K562 (cell line): ENCODE results near the gene MEIS2. TPM values are rescaled to one million over a fixed set of nuclear protein-coding genes. Genes with fewer than 3 reads are reported as not detected.

Source experiments
- ATAC-seq: fragments of 200-7000 bp; cut with Tn5 transposase; 3 replicates; pipeline ENCODE4 v1.9.1; 2020; ENCODE audit warnings: moderate library complexity
- BruUV-seq: library from RNA; stranded (reverse); fragments of 400-500 nt; replicated peaks from 2 replicates; lab custom pipeline; 2021; lab: Mats Ljungman, UMichigan
- CTCF ChIA-PET: fragments of 300-600 bp; formaldehyde crosslinking; extraction: SDS; loops from one replicate; lab custom pipeline; 2021; ENCODE audit warnings: low intra/inter-chr PET ratio; lab: Yijun Ruan, JAX
- POLR2A ChIA-PET: fragments of 300-600, 350-650 bp; sonication (Branson Sonifier 250); formaldehyde crosslinking; extraction: SDS; loops from one replicate; lab custom pipeline; 2021; ENCODE audit warnings: antibody characterized with exemption, inconsistent platforms; lab: Yijun Ruan, JAX
- DNase-seq, 4 experiments: peaks; one replicate each; pipeline versions ENCODE4 v3.0.0 to v3.0.0-alpha.2; 2011 to 2018; ENCODE audit warnings: low spot score in 3 of 4, mixed read lengths in 3 of 4; ENCODE audit errors: extremely low read depth in 1 of 4
- FAIRE-seq: peaks from 2 replicates; lab custom pipeline; 2011; peaks lifted over from hg19 to GRCh38; lab: Jason Lieb, UNC
- H2AFZ ChIP-seq: 2 replicates; pipeline ENCODE4 v1.6.0; 2011; ENCODE audit warnings: low read depth, low read length, control low read depth, inconsistent platforms
- H3K27ac ChIP-seq: fragments of 200-600 bp; 3 replicates; pipeline ENCODE4 v1.8.0; 2011; ENCODE audit warnings: low read depth, mild to moderate bottlenecking, control low read depth, inconsistent platforms, low read length, moderate library complexity, mixed read lengths; ENCODE audit errors: extremely low read depth
- H3K27me3 ChIP-seq, 2 experiments: fragments of 300-600 bp in 1 of 2; 2 replicates in 1 of 2; 3 replicates in 1 of 2; pipeline versions ENCODE4 v1.6.0 to v1.8.0; 2011; ENCODE audit warnings: inconsistent platforms in 2 of 2, low read length in 2 of 2, mild to moderate bottlenecking in 1 of 2, mixed read lengths in 1 of 2, moderate library complexity in 1 of 2; ENCODE audit not compliant: control insufficient read depth in 2 of 2, insufficient read depth in 2 of 2
- H3K36me3 ChIP-seq: fragments of 300-600 bp; 3 replicates; pipeline ENCODE4 v1.8.0; 2011; ENCODE audit warnings: mild to moderate bottlenecking, low read length, inconsistent platforms; ENCODE audit not compliant: control insufficient read depth, insufficient read depth
- H3K4me1 ChIP-seq, 2 experiments: fragments of 200-600 bp in 1 of 2; replicated peaks in 1 of 2; 2 replicates in 1 of 2; 3 replicates in 1 of 2; pipeline versions ENCODE4 v1.5.1 to v1.8.0; 2011; ENCODE audit warnings: inconsistent platforms in 2 of 2, low read length in 2 of 2, mild to moderate bottlenecking in 1 of 2, mixed read lengths in 1 of 2, moderate library complexity in 1 of 2; ENCODE audit not compliant: control insufficient read depth in 2 of 2, insufficient read depth in 2 of 2
- H3K4me2 ChIP-seq: 2 replicates; pipeline ENCODE4 v1.6.1; 2011; ENCODE audit warnings: low read length, control low read depth, inconsistent platforms, mixed read lengths; ENCODE audit not compliant: insufficient read depth
- H3K4me3 ChIP-seq: fragments of 200-600 bp; sonication (generic), shearing (Covaris generic); 2 replicates; pipeline ENCODE4 v1.5.1; 2016; ENCODE audit warnings: control low read depth, inconsistent platforms
- H3K79me2 ChIP-seq: fragments of 200-600 bp; 3 replicates; pipeline ENCODE4 v1.8.0; 2011; ENCODE audit warnings: low read length, inconsistent platforms; ENCODE audit not compliant: control insufficient read depth, insufficient read depth
- H3K9ac ChIP-seq, 2 experiments: 2 replicates each; pipeline versions ENCODE4 v1.6.0 to v1.6.1; 2011; ENCODE audit warnings: low read depth in 2 of 2, low read length in 2 of 2, control low read depth in 1 of 2, inconsistent platforms in 1 of 2, mild to moderate bottlenecking in 1 of 2, mixed read lengths in 1 of 2; ENCODE audit not compliant: insufficient read depth in 1 of 2
- H3K9me1 ChIP-seq: one replicate; pipeline ENCODE4 v1.6.0; 2011; ENCODE audit warnings: inconsistent platforms, mild to moderate bottlenecking, low read length, moderate library complexity; ENCODE audit not compliant: control insufficient read depth, insufficient read depth
- H3K9me3 ChIP-seq: replicated peaks from 2 replicates; pipeline ENCODE4 v1.5.1; 2011; ENCODE audit warnings: low read depth, low read length, inconsistent platforms; ENCODE audit not compliant: control insufficient read depth, insufficient read depth
- H4K20me1 ChIP-seq: replicated peaks from 2 replicates; pipeline ENCODE4 v1.6.1; 2011; ENCODE audit warnings: low read length, inconsistent platforms, mixed read lengths; ENCODE audit not compliant: control insufficient read depth, insufficient read depth
- CBX2 ChIP-seq: fragments of 200-600 bp; sonication (generic); IDR thresholded peaks from one replicate; pipeline ENCODE4 v1.6.1; 2012; ENCODE audit warnings: mild to moderate bottlenecking, low read length, inconsistent platforms; ENCODE audit not compliant: insufficient read depth, poor library complexity, severe bottlenecking
- HLTF ChIP-seq: fragments of 450-650 bp; IDR thresholded peaks from 2 replicates; pipeline ENCODE4 v1.6.1; 2016
- SETDB1 ChIP-seq: IDR thresholded peaks from one replicate; pipeline ENCODE4 v1.6.1; 2012; ENCODE audit warnings: low read length, control low read depth, inconsistent platforms
- SRSF1 ChIP-seq: fragments of 200-400 bp; formaldehyde crosslinking; IDR thresholded peaks from 2 replicates; pipeline ENCODE4 v1.6.1; 2017; ENCODE audit warnings: mild to moderate bottlenecking, low read depth, low read length, moderate library complexity
- TSC22D4 ChIP-seq: fragments of 450-650 bp; IDR thresholded peaks from 2 replicates; pipeline ENCODE4 v1.6.1; 2016; ENCODE audit warnings: missing genetic modification characterization, missing biosample characterization, control low read depth
- WHSC1 ChIP-seq: IDR thresholded peaks from one replicate; pipeline ENCODE4 v1.6.1; 2012; ENCODE audit warnings: low read length, control low read depth, inconsistent platforms
- ZNF766 ChIP-seq: fragments of 200-800 bp; sonication (Bioruptor generic); conservative IDR thresholded peaks from 2 replicates; pipeline ENCODE4 v1.6.1; 2016; ENCODE audit warnings: missing genetic modification characterization, missing compliant biosample characterization
- in situ Hi-C: fragments of 300-500 bp; cut with MboI; formaldehyde crosslinking; loops from 4 replicates; pipeline ENCODE4 v1.15.0; 2018; ENCODE audit warnings: inconsistent platforms, mixed read lengths
- intact Hi-C: fragments of 100-400 bp; cut with micrococcal nuclease; formaldehyde crosslinking; loops from 2 replicates; pipeline ENCODE4 v1.14.2; 2022
- polyA plus RNA-seq, 8 experiments: library from polyadenylated mRNA; depleted of rRNA in 4 of 8; stranded (reverse) in 5 of 8; unstranded in 3 of 8; fragments of >200 nt; fragmentation: Nextera tagmentation in 2 of 8; fragmentation: Illumina TruSeq in 1 of 8; extraction: Ambion mirVana in 2 of 8; extraction: Trizol in 1 of 8; gene quantifications; 2 replicates each; pipeline versions ENCODE4 v1.2.1 to v1.2.3, GENCODE V29; 2011 to 2014; ENCODE audit warnings: inconsistent platforms in 1 of 8, missing spikeins in 1 of 8
- total RNA-seq, 7 experiments: library from RNA; depleted of rRNA in 6 of 7; stranded (reverse); fragments of >200 nt in 6 of 7; fragmentation: Illumina TruSeq in 2 of 7; extraction: Trizol in 2 of 7; gene quantifications; 2 replicates each; pipeline versions ENCODE4 v1.2.1 to v1.2.3, GENCODE V29; 2011 to 2021; ENCODE audit warnings: low replicate concordance in 1 of 7
- TF ChIP-seq, protein P1 (sequence below): sonication (generic); formaldehyde crosslinking; IDR thresholded peaks from 2 replicates; pipeline ENCODE4 v1.8.1; 2023; ENCODE audit warnings: mild to moderate bottlenecking, missing genetic modification reagents

Gene MEIS2
- total and polyA plus RNA-seq, 9 of the 15 experiments (the other 6 are each of a cell fraction or from before 2014, with no cell fraction given) = 7.5 to 64.2 (median 22.3) TPM

DNA sequence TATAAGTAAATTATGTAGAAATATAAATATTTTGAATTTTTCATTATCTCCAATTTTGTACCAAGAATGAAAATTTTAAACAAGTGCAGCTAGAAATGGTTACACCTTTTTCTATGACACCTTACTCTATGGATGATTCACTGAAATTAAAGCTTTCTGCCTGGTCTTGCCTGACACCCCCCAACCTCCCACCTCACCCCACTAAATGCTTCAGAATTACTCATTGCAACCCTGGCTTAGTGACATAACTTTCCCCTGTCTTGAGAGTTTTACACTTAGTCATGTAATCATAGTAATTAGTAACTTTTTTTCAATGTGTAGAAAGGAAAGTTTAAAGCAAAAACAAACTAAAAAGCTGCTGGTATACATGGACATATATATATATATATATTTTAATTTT is 42.0 kb upstream of the MEIS2 start:
- FAIRE-seq (no peak), DNase-seq (no peak)
- H3K9ac ChIP-seq = no peak overlapping the region
- H3K9me3 ChIP-seq = no peaks in the 10 kb centered on the region
- POLR2A ChIA-PET = interaction anchor here (0.6 kb wide), 1 partner anchor 619 kb away, joined by 3 read pairs; no protein-coding TSS in a partner anchor
- no peaks in the 10 kb centered on the region; a peak in 1 of 5 replicates for H3K27me3 ChIP-seq
- H3K79me2 ChIP-seq = no peaks in the 10 kb centered on the region
- in situ Hi-C loops = loop anchor here (25.0 kb wide), 1 partner anchor 1855 kb away; no protein-coding TSS in a partner anchor
- no peak overlapping the region for H3K4me3 ChIP-seq
- H3K27ac ChIP-seq = no peak overlapping the region
- H2AFZ ChIP-seq = no peak overlapping the region
- no peak overlapping the region for H3K4me2 ChIP-seq
- no peaks in the 10 kb centered on the region for H4K20me1 ChIP-seq
- no peaks in the 10 kb centered on the region for H3K9me1 ChIP-seq
- no peaks in the 10 kb centered on the region for H3K36me3 ChIP-seq
- BruUV-seq = no TSS peak
- H3K4me1 ChIP-seq = no peaks in the 10 kb centered on the region
- CTCF ChIA-PET = no interaction called here
- TF ChIP-seq HLTF (no peak), WHSC1 (no peak), SETDB1 (no peak), SRSF1 (no peak), TSC22D4 (tag) (no peak), ZNF766 (no peak), CBX2 (no peak)
- TF ChIP-seq, protein P1, sequence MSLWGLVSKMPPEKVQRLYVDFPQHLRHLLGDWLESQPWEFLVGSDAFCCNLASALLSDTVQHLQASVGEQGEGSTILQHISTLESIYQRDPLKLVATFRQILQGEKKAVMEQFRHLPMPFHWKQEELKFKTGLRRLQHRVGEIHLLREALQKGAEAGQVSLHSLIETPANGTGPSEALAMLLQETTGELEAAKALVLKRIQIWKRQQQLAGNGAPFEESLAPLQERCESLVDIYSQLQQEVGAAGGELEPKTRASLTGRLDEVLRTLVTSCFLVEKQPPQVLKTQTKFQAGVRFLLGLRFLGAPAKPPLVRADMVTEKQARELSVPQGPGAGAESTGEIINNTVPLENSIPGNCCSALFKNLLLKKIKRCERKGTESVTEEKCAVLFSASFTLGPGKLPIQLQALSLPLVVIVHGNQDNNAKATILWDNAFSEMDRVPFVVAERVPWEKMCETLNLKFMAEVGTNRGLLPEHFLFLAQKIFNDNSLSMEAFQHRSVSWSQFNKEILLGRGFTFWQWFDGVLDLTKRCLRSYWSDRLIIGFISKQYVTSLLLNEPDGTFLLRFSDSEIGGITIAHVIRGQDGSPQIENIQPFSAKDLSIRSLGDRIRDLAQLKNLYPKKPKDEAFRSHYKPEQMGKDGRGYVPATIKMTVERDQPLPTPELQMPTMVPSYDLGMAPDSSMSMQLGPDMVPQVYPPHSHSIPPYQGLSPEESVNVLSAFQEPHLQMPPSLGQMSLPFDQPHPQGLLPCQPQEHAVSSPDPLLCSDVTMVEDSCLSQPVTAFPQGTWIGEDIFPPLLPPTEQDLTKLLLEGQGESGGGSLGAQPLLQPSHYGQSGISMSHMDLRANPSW (CRISPR knock-in tag) = no peak
- TF ChIP-seq, all 486 proteins: peak for 0
- intact Hi-C loops = no loop called here
- no peak for ATAC-seq
